HG03354 (cell line): ENCODE data around the gene SPSB1.

Source experiments
- ATAC-seq: cut with Tn5 transposase; IDR thresholded peaks from one replicate; pipeline ENCODE4 v1.9.1; 2021; ENCODE audit warnings: mild to moderate bottlenecking; ENCODE audit not compliant: unreplicated experiment, poor library complexity, severe bottlenecking

SPSB1 gene

DNA sequence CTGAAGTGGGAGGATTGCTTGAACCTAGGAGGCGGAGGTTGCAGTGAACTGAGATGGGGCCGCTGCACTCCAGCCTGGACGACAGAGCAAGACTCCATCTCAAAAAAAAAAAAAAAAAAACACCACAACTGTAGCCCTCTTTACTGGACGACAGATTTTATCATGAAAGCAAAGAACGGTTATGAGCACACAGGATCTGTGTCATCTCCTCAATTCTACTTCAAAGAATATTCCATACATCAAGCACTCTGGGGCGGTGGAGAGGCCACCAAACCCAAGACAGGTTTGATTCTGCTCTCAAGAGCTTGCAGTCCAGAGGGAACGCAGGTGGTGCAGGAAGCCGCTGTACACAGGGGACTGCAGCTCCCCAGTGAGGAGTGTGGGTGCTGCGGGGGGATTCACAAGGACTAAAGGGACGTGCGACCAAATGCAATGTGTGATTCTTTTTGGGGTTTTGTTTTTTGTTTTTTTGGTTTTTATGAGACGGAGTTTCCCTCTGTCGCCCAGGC, 110.1 kb downstream of the SPSB1 start:
- no peak for ATAC-seq

DNA sequence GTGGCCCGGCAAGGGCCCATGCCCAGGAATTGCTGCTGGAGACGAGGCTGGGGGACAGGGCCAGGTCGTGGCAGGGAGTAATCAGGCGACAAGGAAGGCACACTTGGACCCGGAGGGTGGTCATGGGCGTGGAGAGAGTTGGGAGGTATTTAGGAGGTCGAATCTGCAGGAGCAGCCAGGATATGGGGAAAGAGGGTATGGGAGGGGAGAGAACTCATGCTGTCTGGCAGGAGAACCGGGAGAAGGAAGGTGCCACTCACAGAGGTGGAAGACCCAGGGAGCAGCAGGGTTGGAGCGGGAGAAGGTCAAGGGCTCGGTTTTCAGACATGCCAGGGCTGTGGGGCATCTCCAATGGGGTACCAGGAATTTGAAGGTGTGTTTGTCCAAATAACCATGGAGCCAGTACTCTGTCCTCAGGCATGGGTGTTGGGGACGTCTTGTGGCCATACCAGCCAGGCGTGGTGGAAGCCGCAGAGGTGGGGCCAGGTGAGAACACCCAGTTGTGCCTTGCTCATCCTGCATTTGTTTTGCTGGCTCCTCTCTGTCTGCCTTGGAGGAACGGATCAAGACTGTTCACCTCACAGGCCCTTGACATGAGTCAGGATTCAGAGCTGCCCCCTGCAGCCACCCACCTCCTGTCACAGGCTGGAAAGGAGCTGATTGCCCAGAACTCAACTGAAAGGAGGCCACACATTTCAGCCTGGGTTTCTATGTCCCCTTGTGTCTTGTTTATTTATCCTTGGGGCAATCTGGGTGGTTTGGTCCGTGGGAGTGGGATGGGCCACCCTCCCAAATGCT, 111.6 kb downstream of the SPSB1 start:
- ATAC-seq: no peak

DNA sequence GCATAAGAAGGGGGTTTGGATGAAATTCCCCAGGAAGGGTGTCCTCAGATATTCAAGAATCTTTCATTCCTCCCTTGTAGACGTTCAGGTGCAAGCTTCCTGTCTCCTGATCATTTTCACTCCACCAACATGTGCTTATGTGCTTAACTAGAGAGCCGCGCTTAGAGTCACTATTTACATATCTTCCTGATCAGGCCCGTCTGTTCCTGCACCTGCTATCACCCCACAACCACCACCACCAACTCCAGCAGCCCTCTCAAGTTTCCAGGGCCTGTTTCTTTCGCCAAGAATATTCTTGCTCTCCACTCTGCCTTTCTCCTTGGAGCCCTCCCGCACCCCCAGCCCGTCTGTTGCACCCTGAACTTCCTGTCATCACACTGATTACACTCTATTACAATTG, 113.4 kb downstream of the SPSB1 start:
- ATAC-seq: no peak

DNA sequence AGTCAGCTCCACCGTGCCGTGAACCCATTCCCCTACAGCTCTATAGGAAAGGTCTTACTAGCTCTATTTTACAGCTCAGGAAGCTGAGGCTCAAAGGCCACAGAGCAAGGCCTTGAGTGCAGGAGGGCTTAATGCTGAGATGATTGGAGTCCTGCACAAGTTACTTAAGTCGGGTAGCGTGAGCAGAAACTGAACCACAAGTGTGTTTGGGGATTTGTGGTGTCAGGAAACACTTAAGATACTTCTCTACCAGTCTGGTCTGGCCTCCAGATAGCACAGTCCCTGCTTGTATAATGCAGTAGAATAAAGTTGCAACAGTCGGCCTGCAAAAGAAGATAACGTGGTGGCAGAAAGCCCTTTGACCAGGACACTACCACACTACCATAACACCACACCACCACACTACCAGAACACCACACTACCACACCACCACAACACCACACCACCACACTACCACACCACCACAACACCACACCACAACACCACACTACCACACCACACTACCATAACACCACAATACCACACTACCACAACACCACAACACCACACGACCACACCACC, 118.1 kb downstream of the SPSB1 start:
- no peak for ATAC-seq

DNA sequence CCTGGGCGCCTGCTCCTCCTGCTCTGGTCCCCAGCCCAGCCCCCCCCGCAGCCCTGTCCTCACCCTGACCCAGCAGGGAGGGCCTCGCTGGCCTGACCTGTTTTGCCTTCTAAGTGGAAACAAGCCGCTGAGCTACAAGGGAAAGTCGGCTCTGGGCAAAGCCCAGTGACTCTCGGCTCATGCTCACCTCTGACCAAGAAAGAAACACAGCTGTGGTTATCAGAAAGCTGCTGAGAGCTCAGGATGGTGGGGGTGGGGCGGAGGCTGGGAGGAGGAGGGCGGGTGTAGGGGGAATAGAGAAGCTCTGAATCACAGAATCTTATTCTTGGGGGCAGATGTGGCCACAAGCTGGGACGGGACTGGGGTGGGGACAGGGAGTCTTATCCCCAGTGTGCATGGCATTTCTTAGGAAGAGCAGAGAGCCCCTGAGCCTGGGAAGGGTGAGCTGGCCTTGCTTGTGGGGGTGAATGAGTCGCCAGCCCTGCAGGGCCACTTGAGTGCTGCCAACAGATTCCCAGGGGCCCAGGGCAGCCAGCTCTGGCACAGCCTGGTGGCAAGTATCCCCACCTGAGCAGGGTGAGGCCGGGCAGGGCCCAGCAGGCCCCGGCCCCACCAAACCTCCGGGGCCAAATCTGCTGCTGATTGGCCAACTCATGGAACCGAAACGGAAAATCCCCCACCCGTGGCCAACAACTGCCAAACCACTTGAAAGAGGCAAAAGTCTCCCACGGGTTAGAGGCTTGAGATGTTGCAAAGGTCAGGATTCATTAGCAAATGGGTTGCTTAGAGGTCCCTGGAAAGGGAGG, 120.6 kb downstream of the SPSB1 start:
- peak; percentile 71 for ATAC-seq

DNA sequence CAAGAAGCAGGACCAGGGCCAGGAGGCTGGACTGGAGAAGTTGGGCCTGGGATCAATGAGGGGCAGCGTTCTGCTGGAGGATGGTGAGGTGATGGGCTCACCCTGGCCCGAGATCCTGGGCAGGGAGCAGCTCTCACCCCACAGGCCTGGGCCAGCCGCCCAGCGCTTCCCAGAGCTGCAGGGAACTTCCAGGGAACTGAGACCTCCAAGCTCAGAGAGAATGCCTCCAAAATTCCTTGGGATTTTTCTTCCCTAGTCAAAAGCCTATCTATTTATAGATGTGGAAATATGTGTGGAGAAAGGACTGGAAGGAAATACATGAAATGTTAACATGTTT, 121.2 kb downstream of the SPSB1 start:
- ATAC-seq: no peak

DNA sequence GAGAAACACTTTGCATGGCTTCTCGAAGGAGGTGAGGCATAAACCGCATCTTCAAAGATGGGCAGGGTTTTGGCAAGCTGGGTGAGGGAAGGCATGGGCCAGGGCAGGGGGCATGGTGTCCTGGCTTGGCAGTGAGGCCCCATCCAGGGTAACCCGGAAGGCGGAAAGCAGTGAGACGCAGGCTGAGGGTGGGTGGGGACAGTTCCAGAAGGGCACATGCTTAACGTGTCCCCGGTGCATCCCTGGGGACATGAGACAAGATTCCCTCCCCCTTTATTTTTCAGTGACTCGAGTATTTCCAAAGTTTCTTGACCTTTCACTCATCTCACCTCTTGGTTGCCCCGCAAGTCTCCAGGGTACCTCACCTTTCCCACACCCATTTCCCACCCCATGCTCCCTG, 123.8 kb downstream of the SPSB1 start:
- ATAC-seq: no peak

DNA sequence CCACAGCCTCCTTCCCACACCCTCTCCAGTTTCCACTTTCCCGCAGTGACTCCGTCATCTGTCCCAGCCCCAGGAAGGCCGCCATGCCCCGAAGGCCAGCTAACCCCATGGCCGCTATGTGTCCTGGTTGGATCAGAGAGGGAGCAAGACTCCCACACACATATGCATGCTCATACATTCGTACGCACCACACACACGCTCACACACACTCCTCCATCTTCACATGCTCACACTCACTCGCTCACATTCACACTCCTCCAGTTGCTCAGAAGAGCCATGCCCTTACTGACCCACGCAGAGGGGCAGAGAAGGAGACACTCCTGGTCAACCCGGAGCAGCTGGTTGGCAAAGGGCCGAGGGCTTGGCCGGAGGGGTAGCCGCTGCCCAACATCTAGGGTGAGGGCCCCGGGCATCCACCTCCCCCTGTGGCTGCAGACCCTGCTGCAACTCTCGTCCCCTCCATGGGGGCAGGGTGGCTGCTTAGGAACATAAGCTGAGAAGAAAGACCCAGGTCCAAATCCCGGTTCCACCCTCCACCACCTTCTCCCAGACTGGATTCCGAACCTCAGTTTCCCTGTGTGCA, 124.3 kb downstream of the SPSB1 start:
- ATAC-seq: no peak

DNA sequence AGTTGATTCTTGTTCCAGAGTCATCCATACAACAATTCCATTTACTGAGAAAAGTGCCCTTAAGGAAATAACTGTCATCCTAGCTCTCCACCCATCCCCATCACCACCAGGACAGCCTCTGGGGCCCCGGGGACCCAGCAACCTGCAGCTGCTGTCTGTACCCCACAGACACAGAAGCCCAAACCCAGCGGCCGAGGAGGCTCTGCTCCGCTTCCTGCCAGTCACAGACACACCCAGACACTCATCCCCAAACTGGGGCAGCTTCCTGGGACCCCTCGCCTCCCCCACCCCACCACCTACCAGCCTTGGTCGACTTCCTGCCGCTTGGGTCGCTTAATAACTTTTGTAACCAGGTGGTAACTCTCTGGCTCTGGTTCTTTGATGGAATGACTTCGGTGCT, 125.0 kb downstream of the SPSB1 start:
- no peak for ATAC-seq

DNA sequence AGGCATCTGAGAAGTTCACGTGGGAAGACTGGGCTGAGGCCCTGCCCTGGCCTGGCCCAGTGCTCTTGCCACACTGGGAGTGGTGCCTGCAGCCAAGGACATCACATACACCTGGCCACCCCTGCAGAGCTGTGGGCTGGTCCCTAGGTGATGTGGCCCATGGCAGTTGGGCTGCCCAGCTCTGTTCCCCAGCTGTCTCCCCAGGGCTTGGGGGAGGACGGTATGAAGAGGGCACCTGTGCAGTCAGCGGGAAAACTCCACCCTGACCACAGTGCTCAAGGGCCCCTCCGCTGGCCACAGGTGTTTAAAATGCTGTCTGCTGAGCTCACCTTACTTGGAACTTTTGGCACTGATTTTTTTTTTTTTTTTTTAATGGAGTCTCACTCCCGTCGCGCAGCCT, 126.2 kb downstream of the SPSB1 start:
- ATAC-seq: no peak
